ENCODE data around the gene YPEL4.

YPEL4 gene

DNA sequence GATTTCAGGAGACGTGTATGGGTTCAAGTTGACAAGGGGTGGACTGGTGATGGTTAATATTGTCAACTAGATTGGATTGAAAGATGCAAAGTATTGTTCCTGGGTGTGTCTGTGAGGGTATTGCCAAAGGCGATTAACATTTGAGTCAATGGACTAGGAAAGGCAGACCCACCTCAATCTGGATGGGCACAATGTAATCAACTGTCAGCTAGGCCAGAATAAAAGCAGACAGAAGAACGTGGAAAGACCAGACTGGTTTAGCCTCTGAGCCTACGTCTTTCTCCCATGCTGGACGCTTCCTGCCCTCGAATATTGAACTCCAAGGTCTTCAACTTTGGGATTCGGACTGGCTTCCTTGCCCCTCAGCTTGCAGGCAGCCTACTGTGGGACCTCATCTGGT, 1.7 kb upstream of the YPEL4 start:
- no peak for DNase-seq (ENCODE audit: low read depth in 1 of 2, low spot score in 1 of 2)

DNA sequence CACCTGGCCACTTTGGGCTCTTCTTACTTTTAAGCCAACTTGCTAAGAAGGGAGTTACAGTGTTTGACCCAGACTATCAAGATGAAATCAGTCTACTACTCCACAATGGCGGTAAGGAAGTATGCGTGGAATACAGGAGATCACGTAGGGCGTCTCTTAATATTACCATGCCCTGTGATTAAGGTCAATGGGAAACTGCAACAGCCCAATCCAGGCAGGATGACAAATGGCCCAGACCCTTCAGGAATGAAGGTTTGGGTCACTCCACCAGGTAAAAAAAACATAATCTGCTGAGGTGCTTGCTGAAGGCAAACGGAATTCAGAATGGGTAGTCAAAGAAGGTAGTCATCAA, 1.0 kb upstream of the YPEL4 start:
- no peak for DNase-seq (ENCODE audit: low read depth in 1 of 2, low spot score in 1 of 2)

DNA sequence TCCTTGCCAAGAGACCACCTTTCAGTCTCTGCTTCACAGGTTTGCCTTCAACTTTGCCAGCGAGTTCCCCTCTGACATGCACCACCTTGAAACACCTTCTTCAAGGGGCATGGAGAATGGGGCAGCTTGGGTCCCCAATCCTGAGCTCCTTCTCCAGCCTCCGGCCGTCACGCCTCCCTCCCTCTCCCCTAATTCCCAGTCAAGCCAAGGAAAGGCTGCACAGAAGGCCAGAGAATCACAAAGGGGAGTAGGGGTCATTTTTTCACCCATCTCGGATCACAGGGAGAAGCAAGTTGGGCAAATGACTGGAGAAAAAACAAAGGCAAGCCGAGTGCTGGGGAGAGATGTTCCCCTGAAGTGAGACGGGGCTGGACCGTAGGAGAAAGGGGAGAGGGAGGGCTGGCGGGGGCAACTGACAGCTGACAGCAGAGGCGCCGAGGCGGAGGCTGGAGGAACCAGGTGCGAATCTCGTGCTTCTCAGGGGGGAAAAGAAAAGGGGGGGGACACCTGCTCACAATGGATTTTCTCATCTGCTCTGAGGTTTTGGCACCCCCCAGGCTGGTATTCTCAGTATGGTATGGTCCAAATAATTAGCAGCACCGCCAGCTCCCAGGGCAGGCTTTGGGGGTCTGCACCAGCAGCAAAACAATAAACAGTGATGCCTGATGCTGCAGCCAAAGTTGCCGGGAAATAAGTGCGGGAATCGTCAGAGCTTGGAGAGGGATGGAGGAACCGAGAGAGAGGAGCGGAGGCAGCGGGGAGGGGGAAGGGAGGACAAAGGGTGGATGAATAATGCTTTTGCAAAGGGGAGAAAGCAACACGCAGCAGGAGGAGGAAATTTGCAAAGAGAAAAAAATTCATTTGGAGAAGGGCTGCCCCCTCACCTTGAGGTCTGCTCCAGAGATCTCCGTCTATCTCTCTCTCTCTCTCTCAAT, 644 bp downstream of the YPEL4 start:
- DNase-seq (ENCODE audit: low read depth in 1 of 2, low spot score in 1 of 2): no peak

DNA sequence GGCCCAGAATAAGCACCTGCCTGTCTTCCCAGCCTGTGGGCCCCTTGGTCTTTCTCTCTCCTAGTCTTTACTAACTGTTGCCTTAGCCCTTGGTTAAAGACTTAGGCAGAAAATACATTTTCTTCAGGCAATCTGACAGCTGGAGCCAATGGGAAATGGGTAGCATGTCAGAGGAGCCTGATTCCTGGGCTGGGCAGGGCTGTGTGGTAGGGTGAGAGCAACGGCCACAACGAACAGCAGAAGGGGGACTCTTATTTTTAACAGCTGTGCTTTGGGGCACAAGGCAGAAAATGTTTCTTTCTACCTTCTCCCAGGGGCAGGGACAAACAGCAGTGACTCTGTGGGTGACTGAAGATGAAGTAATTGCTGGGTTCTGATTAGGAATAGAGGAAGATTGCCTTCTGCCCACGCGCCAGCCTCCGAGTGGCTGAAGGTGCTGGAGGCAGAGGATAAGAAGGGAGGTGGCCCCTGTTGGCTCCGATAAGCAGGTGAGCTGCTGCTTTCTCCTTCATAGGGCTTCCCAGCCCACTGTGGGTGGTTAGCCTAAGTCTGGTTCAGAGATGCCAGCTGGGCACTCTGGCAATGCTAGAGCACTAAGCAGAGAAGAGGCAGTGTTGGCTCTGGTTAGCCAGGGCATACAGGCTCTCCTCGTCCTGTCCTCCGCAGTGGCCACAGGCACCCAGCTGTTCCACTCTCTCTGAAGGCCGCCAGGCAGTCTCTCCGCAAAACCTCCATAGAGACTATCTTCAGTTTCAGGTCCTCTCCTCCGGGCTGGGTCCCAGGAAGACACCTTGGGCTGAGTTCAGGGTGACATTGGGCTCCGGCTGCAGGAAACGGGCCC, 1.5 kb downstream of the YPEL4 start:
- DNase-seq (ENCODE audit: low read depth in 1 of 2, low spot score in 1 of 2): no peak

DNA sequence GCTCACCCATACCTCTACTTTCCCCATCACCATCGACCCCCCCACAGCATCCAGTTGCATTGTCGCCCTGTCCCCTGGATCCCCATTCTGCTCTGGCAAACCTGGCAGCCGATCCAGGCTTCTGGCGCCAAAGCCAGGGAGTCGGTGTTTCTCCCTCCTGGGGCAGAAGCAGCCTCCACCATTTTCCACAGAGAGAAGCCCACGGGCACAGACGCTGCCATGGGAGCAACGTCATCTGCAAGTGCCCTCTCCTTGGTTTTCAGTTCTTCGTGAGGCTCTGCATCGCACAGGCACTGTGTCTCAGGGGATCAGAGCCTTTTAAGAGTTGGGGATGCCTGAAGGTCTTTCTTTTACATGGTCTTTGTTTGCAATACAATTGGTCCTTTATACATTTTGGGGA, 2.3 kb downstream of the YPEL4 start:
- DNase-seq (ENCODE audit: low read depth in 1 of 2, low spot score in 1 of 2): no peak

DNA sequence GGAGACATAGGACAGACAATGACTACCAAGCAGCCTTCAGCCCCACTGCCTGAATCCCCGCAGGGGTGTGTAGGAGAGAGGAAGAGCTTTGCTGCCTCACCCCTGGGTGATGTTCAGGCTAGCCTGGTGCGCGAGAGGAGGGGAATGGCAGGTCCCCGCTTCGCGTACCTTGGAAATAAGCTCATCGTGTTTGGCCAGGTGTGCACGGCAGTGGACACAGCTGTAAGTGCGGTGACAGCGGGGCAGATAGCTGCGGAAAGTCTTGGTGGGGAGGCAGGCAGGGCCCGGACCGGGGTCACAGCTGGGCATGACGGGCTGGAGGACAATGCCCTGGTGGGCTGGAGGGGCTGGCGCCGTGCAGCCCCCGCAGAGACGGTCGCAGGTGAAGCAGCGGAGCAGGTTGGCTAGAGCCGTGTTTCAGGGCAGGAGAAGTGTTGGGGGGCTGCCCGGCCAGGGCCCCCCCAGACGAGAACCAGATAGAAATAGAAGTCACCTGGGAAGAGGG, 2.9 kb downstream of the YPEL4 start:
- DNase-seq (ENCODE audit: low read depth in 1 of 2, low spot score in 1 of 2): no peak

DNA sequence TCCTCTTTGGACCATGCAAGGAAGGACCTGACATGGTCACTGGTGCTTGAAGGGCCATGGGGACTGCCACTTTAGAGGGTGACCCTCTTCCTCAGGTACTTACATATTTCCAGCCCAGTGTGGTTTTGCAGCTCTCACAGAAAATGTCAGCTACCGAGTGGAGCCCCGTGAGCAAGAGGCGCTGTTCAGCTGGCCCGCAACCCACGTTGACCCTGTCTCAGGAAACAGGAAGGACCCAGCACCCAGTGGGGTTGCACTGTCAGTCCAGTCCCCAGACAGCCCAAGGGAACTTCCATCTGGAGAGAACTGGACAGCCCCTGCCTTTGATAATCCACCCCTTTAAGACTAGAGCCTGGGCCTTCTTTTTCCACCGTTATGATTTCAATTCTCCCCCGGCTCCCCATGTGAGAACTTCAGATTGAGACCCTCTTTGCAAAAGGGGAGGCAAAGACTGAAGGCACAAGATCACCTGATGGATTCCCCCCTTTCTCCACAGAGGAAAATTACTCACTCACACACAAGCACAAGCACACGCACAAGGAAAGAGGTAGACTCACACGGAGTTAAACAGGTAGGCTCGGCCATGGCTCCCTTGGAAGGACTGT, 3.4 kb downstream of the YPEL4 start:
- no peak for DNase-seq (ENCODE audit: low read depth in 1 of 2, low spot score in 1 of 2)

DNA sequence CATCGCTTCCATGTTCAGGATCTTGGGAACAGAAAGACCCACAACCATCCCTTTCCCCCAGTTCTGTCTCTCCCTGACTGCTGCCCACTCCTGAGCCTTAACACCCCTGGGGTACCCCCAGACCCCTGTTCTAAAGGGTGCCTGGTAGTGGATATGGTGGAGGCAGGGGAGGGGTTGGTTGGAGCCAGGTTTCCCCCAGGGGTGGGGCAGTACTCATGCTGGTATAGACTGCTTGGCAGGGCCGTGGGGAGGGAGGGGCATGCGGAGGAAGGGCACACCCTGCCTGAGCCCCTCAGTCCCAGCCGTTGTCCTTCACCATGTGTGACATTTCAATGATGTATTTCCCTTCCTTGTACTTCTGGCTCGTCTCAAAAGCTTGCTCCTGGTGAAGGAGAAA, 4.0 kb downstream of the YPEL4 start:
- no peak for DNase-seq (ENCODE audit: low read depth in 1 of 2, low spot score in 1 of 2)

DNA sequence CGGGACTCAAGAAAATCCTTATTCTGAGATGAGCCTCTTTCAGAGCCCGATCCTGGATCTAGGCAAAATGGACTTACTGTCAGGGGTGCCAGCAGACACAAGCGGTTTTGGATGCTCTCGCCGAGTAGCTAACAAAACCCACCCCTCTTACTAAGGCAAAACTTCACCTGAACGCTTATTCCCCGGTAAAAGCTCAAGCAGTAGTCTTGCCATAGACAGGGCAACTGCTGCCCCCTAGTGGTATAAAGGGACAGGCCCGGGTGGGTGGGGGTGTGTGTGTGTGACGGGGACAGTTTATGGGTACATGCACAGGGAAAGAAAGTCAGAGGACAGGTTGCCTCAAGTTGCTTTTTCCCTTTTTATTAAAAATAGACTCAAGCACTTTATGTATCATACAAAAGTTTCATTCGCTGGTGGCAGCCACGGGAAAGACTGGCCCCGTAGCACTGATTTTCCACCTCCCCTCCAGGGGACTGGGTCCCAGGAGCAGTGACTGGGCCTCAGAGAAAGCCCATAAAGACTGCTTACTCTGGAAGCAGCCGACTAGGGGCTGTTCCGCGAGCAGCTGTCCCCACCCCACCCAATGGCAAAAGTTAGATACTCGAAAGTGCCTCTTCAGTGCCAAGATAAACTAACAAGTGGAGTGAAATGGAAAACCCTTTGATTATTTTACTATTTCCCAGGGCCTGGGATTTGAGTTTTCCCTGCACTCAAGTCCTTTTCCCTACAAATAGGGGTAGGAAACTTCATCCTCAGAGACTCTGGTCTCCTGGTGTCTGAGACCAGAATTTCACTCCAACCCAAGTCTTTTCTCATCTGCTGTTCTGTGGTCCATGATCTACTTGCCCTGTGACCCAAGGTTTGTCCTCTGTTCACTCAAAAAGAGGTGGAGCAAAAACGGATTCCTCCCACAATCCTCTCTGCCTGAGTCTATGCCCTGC, 4.7 kb downstream of the YPEL4 start:
- DNase-seq (ENCODE audit: low read depth in 1 of 2, low spot score in 1 of 2): peak; percentile 68 to 73

DNA sequence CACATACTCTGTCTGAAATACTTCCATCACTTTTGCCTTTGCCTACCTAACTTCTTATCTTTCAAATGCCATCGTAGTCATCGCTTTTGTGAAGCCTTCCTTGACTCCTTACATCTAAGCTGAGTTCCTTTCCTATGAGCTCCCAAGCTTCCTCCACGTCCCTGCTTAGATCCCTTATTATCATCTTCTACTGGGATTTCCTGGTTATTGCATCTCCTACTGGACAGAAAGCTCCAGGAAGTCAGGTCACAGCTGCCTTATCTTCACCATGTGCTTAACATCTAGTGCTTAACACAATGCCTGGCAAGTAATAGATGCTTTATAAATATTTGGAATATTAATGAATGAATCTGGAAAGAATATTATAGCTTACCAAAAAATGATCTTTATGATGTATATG, 5.9 kb downstream of the YPEL4 start:
- DNase-seq (ENCODE audit: low read depth in 1 of 2, low spot score in 1 of 2): no peak

DNA sequence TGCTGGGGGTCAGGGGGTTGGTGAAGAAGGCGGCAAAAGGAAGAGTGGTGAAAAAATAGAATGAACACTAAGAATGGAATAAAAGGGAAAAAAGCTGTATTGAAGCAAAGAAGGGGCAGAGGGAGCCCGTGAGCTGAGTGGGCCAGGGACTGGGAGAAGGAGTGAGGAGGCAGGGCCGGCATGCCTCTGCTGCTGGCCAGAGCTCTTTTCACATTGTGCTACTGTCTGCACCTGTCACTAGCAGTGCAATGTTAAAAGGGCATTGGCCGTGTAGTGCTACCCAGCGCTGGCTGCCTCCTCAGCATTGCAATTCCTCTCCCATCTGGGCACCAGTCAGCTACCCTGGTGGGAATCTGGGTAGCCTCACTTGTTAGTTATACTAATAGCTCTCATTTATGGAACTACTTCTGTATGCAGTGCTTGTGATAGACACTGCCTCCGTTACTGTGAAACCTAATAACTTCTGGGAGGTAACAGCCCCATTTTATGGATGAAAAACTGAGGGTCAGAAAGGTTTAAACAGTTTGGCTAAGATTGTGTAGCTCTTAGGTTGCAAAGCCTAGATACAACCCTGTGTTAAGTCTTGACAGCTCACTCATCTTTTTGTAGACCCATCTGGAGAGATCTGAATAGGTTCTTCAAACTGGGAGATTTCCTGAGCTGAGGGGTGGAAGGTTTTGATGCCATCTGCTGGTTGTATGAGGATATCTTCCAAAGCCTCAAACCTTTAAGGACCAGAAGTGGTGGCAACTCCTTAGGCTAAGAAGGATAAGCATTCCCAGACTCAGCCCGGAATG, 8.5 kb downstream of the YPEL4 start:
- no peak for DNase-seq (ENCODE audit: low read depth in 1 of 2, low spot score in 1 of 2)

DNA sequence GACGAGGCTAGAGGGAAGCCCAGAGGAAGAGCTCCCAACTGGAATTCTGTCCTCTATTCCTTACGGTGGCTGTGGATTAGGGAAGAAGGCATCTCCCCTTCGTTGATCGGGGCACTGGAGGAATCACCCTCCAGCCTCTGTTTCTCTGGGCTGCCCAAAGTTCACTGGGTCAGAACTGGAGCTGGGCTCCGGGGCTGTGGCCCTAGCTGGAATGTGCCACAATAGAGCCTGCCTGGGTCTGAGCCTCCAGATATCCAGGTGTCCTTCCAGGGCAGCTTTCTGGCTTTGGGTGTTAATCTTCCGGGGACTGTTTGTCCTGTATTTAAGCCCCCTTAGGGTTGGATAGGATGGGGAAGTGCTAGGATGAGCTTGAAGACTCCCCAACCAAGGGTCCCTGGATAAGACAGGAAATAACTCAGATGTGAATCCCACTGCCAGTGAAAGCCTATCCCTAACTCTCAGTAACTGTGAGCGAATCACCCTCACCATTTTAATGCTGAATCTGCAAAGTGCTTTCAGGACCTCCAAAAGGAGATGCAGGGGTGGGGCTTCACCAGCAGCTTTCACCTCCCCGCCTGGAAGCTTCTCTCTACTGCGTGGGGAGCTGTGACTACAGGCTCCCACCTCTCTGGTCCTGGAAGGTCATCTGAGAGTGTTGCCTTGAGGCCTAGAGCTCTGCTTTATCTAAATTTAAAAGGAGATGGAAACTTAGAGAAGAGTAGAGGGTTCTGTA, 9.5 kb downstream of the YPEL4 start:
- no peak for DNase-seq (ENCODE audit: low read depth in 1 of 2, low spot score in 1 of 2)

DNA sequence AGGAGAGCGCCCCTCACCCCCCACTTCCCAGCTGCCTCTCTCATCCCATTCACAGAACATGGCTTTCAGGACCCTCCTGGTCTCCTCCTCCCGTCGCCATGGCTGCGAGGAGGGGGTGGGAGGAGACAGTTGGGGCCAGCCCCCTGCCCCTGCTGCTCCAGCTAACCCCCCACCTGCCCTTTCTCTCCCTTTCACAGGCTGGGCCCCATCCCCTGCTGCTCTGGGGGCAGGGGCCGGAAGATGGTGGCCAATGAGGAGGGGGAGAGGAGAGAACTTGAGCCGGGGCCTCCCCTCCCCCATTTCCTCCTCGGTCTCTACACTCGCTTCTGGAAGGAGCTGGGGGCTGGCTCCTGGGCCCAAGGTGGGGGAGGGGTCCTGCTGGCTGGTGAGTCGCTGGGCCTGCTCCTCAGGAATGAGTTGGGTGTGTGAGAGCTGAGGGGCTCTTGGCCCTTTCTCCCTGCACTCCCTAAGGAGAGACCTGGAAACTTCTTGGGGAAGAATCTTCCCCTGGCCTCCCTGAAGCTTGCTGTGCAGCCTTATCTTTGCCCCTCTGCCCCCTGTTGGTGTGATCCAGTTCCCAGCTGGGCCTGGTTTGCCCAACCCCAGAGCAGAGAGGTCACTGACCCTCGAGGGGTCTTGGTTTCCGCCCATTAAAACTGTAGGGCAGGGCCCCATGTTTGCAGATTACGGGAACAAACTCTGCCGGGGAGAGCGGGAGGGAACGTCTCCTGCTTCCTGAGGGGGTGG, 10.2 kb downstream of the YPEL4 start:
- DNase-seq (ENCODE audit: low read depth in 1 of 2, low spot score in 1 of 2): no peak

DNA sequence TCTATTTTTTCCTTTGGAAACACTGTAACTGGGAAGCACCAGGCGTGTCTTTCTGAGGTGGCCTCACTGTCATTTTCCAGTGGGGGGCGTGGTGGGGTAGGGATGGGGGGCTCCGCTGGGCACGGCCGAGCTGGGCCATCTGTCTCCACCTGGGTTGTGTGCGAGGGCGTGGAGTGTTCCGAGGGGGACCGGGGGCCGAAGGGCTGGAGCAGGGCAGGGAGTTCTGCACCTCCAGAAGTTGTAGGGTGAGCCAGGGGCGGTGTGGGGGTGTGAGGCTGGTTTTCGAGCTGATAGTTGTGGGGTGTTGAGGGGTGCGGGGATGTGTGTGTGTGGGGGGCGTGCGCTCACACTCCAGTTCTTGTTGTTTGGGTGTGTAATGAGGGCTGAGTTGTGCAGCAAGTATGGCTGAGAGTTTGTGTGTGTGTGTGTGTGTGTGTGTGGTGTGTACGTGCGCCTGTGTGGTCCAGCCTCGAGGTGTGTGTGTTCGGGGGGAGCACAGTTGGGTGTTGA, 10.8 kb downstream of the YPEL4 start:
- no peak for DNase-seq (ENCODE audit: low read depth in 1 of 2, low spot score in 1 of 2)

DNA sequence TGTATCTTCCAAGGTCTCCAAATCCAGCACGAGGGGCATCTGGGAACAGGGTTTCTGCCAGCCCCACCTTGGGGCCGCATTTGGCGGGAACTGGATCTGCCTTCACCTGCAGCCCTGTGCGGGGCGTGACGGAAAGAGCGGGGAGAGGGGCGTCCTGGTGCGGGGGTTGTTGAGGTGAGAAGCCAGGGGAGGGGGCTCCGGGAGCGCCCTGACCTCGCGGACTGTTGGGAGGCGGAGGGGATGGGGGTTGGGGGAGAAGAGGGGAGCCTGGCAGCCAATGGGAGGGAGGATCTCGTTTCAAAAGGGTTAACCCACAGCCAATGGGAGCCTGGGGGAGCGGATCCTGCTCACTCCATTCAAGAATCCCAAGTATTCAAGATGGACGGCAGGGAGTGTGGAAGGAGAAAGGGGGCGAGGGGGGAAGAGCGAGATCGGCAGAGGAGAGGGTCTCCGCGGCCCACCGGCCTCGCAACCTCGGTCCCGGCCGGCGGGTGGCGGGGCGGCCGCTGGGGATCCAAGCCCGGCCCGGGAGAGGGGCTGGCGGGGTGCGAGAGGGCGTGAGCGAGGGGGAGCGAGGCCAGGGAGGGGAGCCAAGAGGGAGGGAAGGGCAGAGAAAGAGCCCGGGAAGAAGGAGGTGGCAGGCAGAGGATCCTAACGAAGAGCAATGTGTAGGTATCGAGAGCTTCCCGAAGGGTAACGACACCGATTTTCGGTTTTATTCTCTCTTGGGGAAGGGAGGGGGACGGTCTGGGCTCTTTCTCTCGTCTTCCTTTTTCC, 11.5 kb downstream of the YPEL4 start:
- DNase-seq (ENCODE audit: low read depth in 1 of 2, low spot score in 1 of 2): no peak

DNA sequence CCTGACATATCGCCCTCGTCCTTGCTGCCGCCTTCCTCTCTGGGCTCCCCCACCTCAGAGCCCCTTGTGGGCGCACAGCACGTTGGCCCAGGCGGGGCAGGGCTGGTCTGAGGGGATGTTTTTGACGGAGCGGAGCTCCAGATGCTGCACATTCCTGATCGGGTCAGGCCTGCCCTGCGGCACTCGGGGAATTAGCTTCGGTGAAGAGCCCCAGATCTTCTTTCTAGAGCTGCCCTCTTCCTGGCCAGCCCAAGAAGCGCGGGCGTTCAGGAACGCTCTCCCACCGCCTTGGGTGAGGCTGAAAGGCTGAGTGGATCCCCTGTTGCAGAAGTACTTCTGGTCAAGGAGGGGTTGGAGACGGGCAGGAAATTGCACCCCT, 12.1 kb downstream of the YPEL4 start:
- no peak for DNase-seq (ENCODE audit: low read depth in 1 of 2, low spot score in 1 of 2)

DNA sequence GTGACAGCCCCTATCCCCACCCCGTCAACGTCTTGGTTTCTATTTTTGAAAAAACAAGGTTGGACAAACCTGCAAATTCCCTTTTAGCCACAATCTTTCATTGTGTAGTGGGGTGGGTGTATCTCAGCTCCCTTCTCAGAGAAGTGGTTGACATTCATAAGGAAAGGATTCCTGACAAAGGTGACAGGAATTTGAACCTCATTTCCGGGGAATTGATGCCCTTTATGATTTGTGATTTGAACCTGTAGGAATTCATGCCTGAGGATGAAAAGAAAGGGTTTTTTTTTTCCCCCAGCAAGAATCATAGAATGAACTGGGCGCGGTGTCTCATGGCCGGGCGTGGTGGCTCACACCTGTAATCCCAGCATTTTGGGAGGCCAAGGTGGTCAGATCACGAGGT, 14.5 kb downstream of the YPEL4 start:
- no peak for DNase-seq (ENCODE audit: low read depth in 1 of 2, low spot score in 1 of 2)

DNA sequence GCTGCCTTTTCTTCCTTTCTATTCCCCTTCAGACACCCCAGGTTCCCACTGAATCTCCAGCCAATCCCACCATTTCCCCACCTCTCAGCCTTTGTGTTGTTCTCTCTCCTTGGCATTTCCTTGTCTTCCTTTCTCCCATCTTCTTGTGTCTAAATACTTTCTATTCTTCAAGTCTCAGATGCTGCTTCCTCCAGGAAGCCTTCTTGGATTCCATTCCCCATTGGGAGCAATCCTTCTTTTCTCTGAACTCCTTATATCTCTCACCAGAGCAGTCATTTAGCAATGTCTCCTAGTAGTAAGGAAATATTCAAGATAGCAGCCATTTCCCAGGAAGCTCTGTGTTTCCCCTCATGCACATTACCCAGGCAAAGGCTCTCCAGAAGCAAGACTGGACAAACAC, 15.4 kb downstream of the YPEL4 start:
- no peak for DNase-seq (ENCODE audit: low read depth in 1 of 2, low spot score in 1 of 2)
